H9 (cell line): ENCODE results near the gene KLC4. TPM values are rescaled to one million over a fixed set of nuclear protein-coding genes. Genes with fewer than 3 reads are reported as not detected.

Source experiments
- DNase-seq: peaks from one replicate; pipeline ENCODE4 v3.0.0-alpha.2; 2017
- H2AFZ ChIP-seq: one replicate; pipeline ENCODE4 v1.6.1; 2013; ENCODE audit warnings: mild to moderate bottlenecking, low read length, control low read depth, moderate library complexity
- H2AK5ac ChIP-seq: 2 replicates; pipeline ENCODE4 v1.6.1; 2013; ENCODE audit warnings: low read length, control low read depth, mixed read lengths; ENCODE audit not compliant: insufficient read length
- H2BK120ac ChIP-seq: one replicate; pipeline ENCODE4 v1.6.1; 2013; ENCODE audit warnings: low read depth, mild to moderate bottlenecking, low read length, control low read depth, inconsistent platforms; ENCODE audit not compliant: poor library complexity, severe bottlenecking
- H2BK12ac ChIP-seq: 2 replicates; pipeline ENCODE4 v1.6.1; 2013; ENCODE audit warnings: low read length, control low read depth, mixed read lengths, low read depth; ENCODE audit not compliant: insufficient read length
- H2BK15ac ChIP-seq: 2 replicates; pipeline ENCODE4 v1.6.1; 2013; ENCODE audit warnings: low read depth, low read length, control low read depth
- H2BK20ac ChIP-seq: one replicate; pipeline ENCODE4 v1.6.1; 2013; ENCODE audit warnings: low read depth, mild to moderate bottlenecking, low read length, control low read depth, inconsistent platforms; ENCODE audit not compliant: poor library complexity, severe bottlenecking
- H2BK5ac ChIP-seq: 2 replicates; pipeline ENCODE4 v1.6.1; 2013; ENCODE audit warnings: low read length, control low read depth, mixed read lengths; ENCODE audit not compliant: insufficient read length
- H3K14ac ChIP-seq: 2 replicates; pipeline ENCODE4 v1.6.1; 2013; ENCODE audit warnings: low read length, control low read depth; ENCODE audit not compliant: insufficient read depth
- H3K18ac ChIP-seq: 2 replicates; pipeline ENCODE4 v1.6.1; 2013; ENCODE audit warnings: low read depth, mild to moderate bottlenecking, mixed read lengths, low read length, control low read depth; ENCODE audit not compliant: insufficient read length
- H3K23ac ChIP-seq: 2 replicates; pipeline ENCODE4 v1.6.1; 2013; ENCODE audit warnings: low read length, control low read depth, mixed read lengths, low read depth; ENCODE audit not compliant: insufficient read length
- H3K23me2 ChIP-seq: 2 replicates; pipeline ENCODE4 v1.6.1; 2013; ENCODE audit warnings: low read depth, mild to moderate bottlenecking, mixed read lengths, low read length, control low read depth; ENCODE audit not compliant: insufficient read length, poor library complexity, severe bottlenecking
- H3K27ac ChIP-seq: 2 replicates; pipeline ENCODE4 v1.5.1; 2013; ENCODE audit warnings: low read length, control low read depth, mixed read lengths, low read depth; ENCODE audit not compliant: insufficient read length
- H3K27me3 ChIP-seq: 2 replicates; pipeline ENCODE4 v1.6.1; 2013; ENCODE audit warnings: low read length, control low read depth, inconsistent platforms; ENCODE audit not compliant: insufficient read depth
- H3K4ac ChIP-seq: 2 replicates; pipeline ENCODE4 v1.6.1; 2013; ENCODE audit warnings: low read depth, mild to moderate bottlenecking, control low read depth, inconsistent platforms, low read length, moderate library complexity
- H3K4me1 ChIP-seq: 2 replicates; pipeline ENCODE4 v1.6.1; 2013; ENCODE audit warnings: low read length, control low read depth, inconsistent platforms; ENCODE audit not compliant: insufficient read depth
- H3K4me2 ChIP-seq: 2 replicates; pipeline ENCODE4 v1.6.1; 2013; ENCODE audit warnings: low read length, control low read depth, mixed read lengths; ENCODE audit not compliant: insufficient read length, insufficient read depth
- H3K56ac ChIP-seq: 2 replicates; pipeline ENCODE4 v1.6.1; 2013; ENCODE audit warnings: low read depth, mild to moderate bottlenecking, mixed read lengths, low read length, control low read depth; ENCODE audit not compliant: insufficient read length
- H3K79me1 ChIP-seq: 2 replicates; pipeline ENCODE4 v1.6.1; 2013; ENCODE audit warnings: low read depth, mild to moderate bottlenecking, moderate library complexity, low read length, control low read depth, inconsistent platforms; ENCODE audit not compliant: insufficient read depth, poor library complexity, severe bottlenecking
- H3K79me2 ChIP-seq: 2 replicates; pipeline ENCODE4 v1.6.1; 2013; ENCODE audit warnings: low read length, control low read depth, inconsistent platforms; ENCODE audit not compliant: insufficient read depth
- H3K9ac ChIP-seq: 2 replicates; pipeline ENCODE4 v1.6.1; 2013; ENCODE audit warnings: low read length, control low read depth, mixed read lengths; ENCODE audit not compliant: insufficient read length; ENCODE audit errors: extremely low read depth
- H3K9me3 ChIP-seq: one replicate; pipeline ENCODE4 v1.6.1; 2013; ENCODE audit warnings: low read depth, low read length, inconsistent platforms; ENCODE audit not compliant: control insufficient read depth
- H3T11ph ChIP-seq: one replicate; pipeline ENCODE4 v1.6.1; 2013; ENCODE audit warnings: mild to moderate bottlenecking, low read length, control low read depth, inconsistent platforms
- H4K20me1 ChIP-seq: one replicate; pipeline ENCODE4 v1.6.1; 2013; ENCODE audit not compliant: control insufficient read depth, insufficient read length, insufficient read depth
- H4K5ac ChIP-seq: 2 replicates; pipeline ENCODE4 v1.6.1; 2013; ENCODE audit warnings: low read depth, mild to moderate bottlenecking, mixed read lengths, low read length, control low read depth; ENCODE audit not compliant: insufficient read length
- H4K8ac ChIP-seq: replicated peaks from 2 replicates; pipeline ENCODE4 v1.6.1; 2013; ENCODE audit warnings: low read length, control low read depth, mixed read lengths, low read depth; ENCODE audit not compliant: insufficient read length
- H4K91ac ChIP-seq: 2 replicates; pipeline ENCODE4 v1.6.1; 2013; ENCODE audit warnings: low read depth, mild to moderate bottlenecking, moderate library complexity, mixed read lengths, low read length, control low read depth; ENCODE audit not compliant: insufficient read length
- H3K27ac Mint-ChIP-seq, 3 experiments: 2 replicates in 2 of 3; 3 replicates in 1 of 3; pipeline ENCODE4 v1.8.0; 2020 to 2021; ENCODE audit warnings: mixed read lengths in 3 of 3, mild to moderate bottlenecking in 1 of 3, moderate library complexity in 1 of 3
- H3K27me3 Mint-ChIP-seq: 2 replicates; pipeline ENCODE4 v1.8.0; 2021; ENCODE audit warnings: low read depth, mild to moderate bottlenecking, moderate library complexity, mixed read lengths
- H3K36me3 Mint-ChIP-seq, 3 experiments: 2 replicates in 2 of 3; 3 replicates in 1 of 3; pipeline ENCODE4 v1.8.0; 2020 to 2021; ENCODE audit warnings: low read depth in 3 of 3, mixed read lengths in 3 of 3; ENCODE audit not compliant: insufficient read depth in 1 of 3
- H3K4me1 Mint-ChIP-seq, 2 experiments: 2 replicates each; pipeline ENCODE4 v1.8.0; 2020; ENCODE audit warnings: mixed read lengths in 2 of 2
- H3K4me3 Mint-ChIP-seq, 2 experiments: 2 replicates in 1 of 2; 3 replicates in 1 of 2; pipeline ENCODE4 v1.8.0; 2020 to 2021; ENCODE audit warnings: mild to moderate bottlenecking in 2 of 2, mixed read lengths in 2 of 2, moderate library complexity in 1 of 2
- H3K9me3 Mint-ChIP-seq, 2 experiments: 2 replicates in 1 of 2; 3 replicates in 1 of 2; pipeline ENCODE4 v1.8.0; 2020; ENCODE audit warnings: mild to moderate bottlenecking in 2 of 2, mixed read lengths in 2 of 2, moderate library complexity in 1 of 2
- WGBS: extraction: QIAGEN DNeasy Blood & Tissue Kit; methylation state at CpG from one replicate; pipeline ENCODE4 v1.1.7; 2013; ENCODE audit warnings: missing lambda C conversion rate, low lambda C conversion rate, mixed read lengths; ENCODE audit not compliant: insufficient read length; ENCODE audit errors: extremely low coverage; 5-methylcytosine and 5-hydroxymethylcytosine counted together
- long read RNA-seq: library from polyadenylated mRNA; unstranded; transcript quantifications from one replicate; pipeline ENCODE4 v2.0.0, GENCODE V29; 2020
- total RNA-seq: library from RNA; stranded (reverse); gene quantifications from 2 replicates; pipeline ENCODE4 v1.2.1, GENCODE V29; 2021
- TF ChIP-seq, protein P1 (sequence below): fragments of 200-600 bp; sonication (generic); conservative IDR thresholded peaks from 3 replicates; pipeline ENCODE4 v1.8.0; 2021; ENCODE audit warnings: antibody characterized with exemption, mild to moderate bottlenecking

KLC4 gene
- 29.7 TPM in 2 replicates for total RNA-seq
- long read RNA-seq, transcript KLC4-203 (17 exons, 2,770 nt): minor isoform, 5 of 111 reads
- long read RNA-seq, transcript KLC4-202 (16 exons, 2,404 nt): major isoform, 71 of 111 reads
- long read RNA-seq, partial matches to known transcripts: 11 of 111 reads
- long read RNA-seq, other reads (novel, unspliced or antisense): 22 of 111 reads

DNA sequence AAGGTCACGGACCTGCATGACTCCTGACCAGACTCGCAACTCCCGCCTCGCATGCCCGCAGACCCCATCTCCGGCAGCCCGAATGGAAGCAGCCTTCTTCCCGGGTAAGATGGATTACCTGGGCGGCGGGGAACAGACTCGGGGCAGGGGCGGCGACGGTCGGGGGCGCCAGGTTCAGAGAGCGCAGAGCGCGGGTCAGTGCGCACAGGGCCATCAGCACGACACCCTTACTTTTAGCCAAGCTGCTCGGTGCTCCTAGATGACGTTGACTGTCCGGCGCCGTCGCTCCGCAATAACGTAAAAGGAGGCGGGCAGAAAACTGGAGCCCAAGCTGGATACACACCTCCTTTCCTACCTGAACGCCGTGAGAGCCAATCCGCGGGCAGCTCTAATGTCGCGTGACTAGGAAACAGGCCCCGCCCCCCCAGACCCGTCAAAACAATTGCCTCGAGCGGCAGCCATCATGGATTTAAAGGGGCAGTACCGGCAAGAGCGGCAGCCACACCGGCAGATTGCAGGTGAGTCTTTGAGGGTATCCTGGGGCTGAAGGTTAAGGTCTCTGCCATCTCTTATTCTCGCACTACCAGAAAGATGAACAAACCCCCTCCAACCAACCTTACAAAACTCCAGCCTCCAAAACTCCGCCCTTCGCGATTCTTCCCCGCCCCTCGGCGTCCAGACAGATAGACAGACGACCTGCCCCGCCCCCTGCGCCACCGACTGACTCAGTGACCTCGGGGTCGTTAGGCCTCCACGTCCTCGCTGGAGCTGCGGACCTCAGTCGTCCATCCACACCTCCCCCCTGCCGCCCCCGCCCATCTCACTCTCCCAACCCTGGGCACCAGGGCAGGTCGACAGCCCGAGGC is at the start of gene KLC4, which contains the start of gene MRPL2:
Gene KLC4, plus strand, starts transcription at position 464 of the 866 bp plus-strand sequence. CDS start 1,705 bp downstream, outside the sequence.
Gene MRPL2, minus strand, starts transcription at position 267 of the 866 bp plus-strand sequence. Its CDS starts 53 bp downstream, at position 214.
- 0 out of 2 replicates have a peak, but pooled peaks cover 4% of the 10 kb centered on the region for H3K4me1 ChIP-seq
- TF ChIP-seq, protein P1, sequence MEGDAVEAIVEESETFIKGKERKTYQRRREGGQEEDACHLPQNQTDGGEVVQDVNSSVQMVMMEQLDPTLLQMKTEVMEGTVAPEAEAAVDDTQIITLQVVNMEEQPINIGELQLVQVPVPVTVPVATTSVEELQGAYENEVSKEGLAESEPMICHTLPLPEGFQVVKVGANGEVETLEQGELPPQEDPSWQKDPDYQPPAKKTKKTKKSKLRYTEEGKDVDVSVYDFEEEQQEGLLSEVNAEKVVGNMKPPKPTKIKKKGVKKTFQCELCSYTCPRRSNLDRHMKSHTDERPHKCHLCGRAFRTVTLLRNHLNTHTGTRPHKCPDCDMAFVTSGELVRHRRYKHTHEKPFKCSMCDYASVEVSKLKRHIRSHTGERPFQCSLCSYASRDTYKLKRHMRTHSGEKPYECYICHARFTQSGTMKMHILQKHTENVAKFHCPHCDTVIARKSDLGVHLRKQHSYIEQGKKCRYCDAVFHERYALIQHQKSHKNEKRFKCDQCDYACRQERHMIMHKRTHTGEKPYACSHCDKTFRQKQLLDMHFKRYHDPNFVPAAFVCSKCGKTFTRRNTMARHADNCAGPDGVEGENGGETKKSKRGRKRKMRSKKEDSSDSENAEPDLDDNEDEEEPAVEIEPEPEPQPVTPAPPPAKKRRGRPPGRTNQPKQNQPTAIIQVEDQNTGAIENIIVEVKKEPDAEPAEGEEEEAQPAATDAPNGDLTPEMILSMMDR: no peak
- no peak within 1 kb of the TSS for H3T11ph ChIP-seq
- Mint-ChIP-seq H3K27ac (peak within 1 kb of the TSS; percentile 99 to 100 (median 99)), H3K36me3 (peaks cover 15 to 39% (median 27%) of the 10 kb centered on the region in 3 experiments), H3K4me1 (peaks cover 20 to 23% of the 10 kb centered on the region in 2 experiments), H3K9me3 (no peaks in the 10 kb centered on the region), H3K4me3 (peak within 1 kb of the TSS; percentile 93 to 96), H3K27me3 (no peaks in the 10 kb centered on the region)
- H3K27me3 ChIP-seq: no peaks in the 10 kb centered on the region
- H2AK5ac ChIP-seq: no peak within 1 kb of the TSS
- DNase-seq: peak; percentile 99
- peak within 1 kb of the TSS; percentile 81; the same call in 1 of the 2 replicates for H3K14ac ChIP-seq
- peaks cover 3% of the 10 kb centered on the region for H3K79me1 ChIP-seq
- no peak within 1 kb of the TSS for H2AFZ ChIP-seq
- H3K79me2 ChIP-seq: peaks cover 10% of the 10 kb centered on the region; the same call in 1 of the 2 replicates
- peak within 1 kb of the TSS; percentile 89 for H3K9ac ChIP-seq
- H2BK5ac ChIP-seq: peak within 1 kb of the TSS; percentile 36
- no peak within 1 kb of the TSS for H3K27ac ChIP-seq
- H3K4ac ChIP-seq: no peak within 1 kb of the TSS
- no peak within 1 kb of the TSS for H3K56ac ChIP-seq
- H3K9me3 ChIP-seq: no peaks in the 10 kb centered on the region
- H4K91ac ChIP-seq: no peak within 1 kb of the TSS
- H2BK120ac ChIP-seq: no peak within 1 kb of the TSS
- H4K20me1 ChIP-seq: no peaks in the 10 kb centered on the region
- H3K18ac ChIP-seq: peak within 1 kb of the TSS; percentile 59
- WGBS: no CpG with 5 or more reads among the region's 64 CpGs
- no peak within 1 kb of the TSS for H2BK15ac ChIP-seq
- H4K8ac ChIP-seq: no peak within 1 kb of the TSS
- H3K23me2 ChIP-seq: no peaks in the 10 kb centered on the region
- H3K23ac ChIP-seq: no peak within 1 kb of the TSS
- no peak within 1 kb of the TSS for H2BK12ac ChIP-seq
- no peak within 1 kb of the TSS for H2BK20ac ChIP-seq
- peak within 1 kb of the TSS; percentile 83 for H3K4me2 ChIP-seq
- no peak within 1 kb of the TSS for H4K5ac ChIP-seq
